Melanocyte of skin (primary cell): Measurements from ENCODE around the gene ADGRG3. TPM values are rescaled to one million over a fixed set of nuclear protein-coding genes. Genes with fewer than 3 reads are reported as not detected.

Experiments
- total RNA-seq, 2 donors: library from RNA; depleted of rRNA; stranded (reverse); fragments of >200 nt; gene quantifications; 2 replicates each; pipeline ENCODE4 v1.2.3, GENCODE V29; 2012

ADGRG3 gene, protein sequence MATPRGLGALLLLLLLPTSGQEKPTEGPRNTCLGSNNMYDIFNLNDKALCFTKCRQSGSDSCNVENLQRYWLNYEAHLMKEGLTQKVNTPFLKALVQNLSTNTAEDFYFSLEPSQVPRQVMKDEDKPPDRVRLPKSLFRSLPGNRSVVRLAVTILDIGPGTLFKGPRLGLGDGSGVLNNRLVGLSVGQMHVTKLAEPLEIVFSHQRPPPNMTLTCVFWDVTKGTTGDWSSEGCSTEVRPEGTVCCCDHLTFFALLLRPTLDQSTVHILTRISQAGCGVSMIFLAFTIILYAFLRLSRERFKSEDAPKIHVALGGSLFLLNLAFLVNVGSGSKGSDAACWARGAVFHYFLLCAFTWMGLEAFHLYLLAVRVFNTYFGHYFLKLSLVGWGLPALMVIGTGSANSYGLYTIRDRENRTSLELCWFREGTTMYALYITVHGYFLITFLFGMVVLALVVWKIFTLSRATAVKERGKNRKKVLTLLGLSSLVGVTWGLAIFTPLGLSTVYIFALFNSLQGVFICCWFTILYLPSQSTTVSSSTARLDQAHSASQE
- under 1 TPM in 1 of 2 donors, not detected in 1; under 0.01 TPM for total RNA-seq

DNA sequence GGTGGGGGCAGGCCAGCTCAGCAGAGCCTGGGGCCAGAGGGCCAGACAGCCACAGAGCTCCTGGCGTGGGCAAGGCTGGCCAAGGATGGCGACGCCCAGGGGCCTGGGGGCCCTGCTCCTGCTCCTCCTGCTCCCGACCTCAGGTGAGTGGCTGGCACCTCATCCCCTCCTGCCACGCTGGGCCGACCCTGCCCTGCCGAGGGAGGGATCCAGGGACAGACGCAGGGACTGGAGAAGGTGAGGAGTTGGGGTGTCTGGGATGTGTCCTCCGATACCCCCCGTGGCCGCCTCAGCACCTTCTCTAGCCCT, at the start of gene ADGRG3:
ADGRG3 (plus strand) TSS at position 44 of the 309 bp plus-strand sequence; CDS start at position 86, 42 bp downstream.

DNA sequence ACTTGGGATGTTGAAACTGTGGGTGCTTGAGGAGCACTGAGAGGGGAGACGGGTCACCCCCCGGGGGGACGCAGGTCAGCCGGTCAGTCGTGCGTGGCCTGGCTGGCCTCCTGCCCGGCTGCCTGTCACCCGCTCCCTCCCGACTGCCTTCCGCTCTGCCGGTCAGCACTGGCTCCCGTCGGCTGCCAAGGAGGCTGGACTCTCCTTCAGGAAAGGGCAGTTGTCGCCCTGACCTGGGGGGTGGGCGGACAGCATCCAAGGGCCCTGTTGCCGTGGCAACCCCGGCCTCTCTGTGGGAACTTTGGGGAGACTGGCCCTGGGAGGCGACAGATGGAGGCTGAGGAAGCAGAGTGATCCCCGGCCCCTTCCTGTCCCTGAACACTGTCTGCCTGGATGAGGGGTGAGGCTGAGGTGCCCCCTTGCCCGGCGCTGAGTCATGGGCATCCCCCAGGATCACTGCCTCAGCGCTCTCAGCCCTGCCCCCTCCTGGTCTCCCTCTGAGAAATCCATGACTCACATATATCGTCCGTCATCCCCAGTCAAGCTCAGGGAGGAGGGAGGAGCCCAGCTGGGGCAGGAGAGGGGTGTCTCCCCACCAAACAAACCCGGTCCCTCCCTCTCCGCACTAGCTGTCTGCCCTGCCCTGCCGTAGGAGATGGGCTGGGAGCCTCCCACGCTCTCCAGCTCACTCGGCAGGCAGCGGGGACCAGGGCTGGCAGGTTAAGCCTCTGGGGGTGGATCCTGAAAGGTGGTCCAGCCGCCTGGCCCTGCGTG, 39.9 kb upstream of the ADGRG3 start, which contains the start of gene ADGRG1:
ADGRG1 (plus strand) TSS at position 623 of the 774 bp plus-strand sequence. CDS start 21,658 bp downstream, outside the sequence.

DNA sequence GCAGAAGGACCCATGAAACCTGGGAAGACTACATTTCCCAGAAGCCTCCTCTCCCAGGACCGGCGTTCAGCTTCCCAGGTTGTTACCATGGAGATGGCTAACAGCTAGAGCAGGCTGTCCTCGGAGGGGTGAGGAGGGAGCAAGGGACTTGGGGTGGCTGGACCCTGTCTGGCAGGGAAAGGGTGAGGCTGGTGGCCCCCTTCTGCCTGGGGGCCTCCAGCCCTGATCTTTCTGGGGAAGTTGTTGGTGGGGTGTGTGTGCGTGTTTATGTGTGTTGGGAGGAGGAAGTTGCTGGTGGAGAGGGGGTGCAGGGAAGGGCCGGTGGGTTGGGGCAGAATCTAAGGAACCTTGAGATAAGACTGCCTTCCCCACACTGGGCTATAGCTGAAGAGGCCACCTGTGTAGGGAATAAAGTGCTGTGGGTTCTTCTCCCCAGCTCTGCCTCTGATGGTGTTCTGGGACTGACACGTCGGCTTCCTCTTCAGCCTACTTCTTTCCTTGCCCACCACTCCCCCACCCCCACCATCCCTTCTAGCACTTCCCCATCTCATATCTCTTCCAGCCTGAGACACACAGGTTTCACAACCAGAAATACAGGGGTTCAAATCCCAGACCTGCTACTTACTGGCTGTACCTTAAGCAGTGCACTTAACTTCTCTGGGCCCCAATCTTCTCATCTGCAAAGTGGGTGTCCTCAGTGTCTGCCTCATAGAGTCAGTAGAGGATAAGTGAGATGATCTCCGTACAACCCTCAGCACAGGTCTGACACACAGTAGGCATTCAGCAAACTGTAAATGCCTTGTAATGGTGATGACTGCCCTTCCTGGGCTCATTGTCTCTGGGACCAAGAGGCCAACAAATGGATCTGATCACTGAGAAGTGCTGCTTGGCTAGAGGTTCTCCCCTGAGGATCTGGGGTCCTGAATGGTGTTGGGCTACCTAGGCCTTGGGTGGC, 26.9 kb downstream of the ADGRG3 start, which contains the start of gene DRC7:
DRC7 (plus strand) TSS at position 82 of the 955 bp plus-strand sequence. CDS start 3,144 bp downstream, outside the sequence.

DNA sequence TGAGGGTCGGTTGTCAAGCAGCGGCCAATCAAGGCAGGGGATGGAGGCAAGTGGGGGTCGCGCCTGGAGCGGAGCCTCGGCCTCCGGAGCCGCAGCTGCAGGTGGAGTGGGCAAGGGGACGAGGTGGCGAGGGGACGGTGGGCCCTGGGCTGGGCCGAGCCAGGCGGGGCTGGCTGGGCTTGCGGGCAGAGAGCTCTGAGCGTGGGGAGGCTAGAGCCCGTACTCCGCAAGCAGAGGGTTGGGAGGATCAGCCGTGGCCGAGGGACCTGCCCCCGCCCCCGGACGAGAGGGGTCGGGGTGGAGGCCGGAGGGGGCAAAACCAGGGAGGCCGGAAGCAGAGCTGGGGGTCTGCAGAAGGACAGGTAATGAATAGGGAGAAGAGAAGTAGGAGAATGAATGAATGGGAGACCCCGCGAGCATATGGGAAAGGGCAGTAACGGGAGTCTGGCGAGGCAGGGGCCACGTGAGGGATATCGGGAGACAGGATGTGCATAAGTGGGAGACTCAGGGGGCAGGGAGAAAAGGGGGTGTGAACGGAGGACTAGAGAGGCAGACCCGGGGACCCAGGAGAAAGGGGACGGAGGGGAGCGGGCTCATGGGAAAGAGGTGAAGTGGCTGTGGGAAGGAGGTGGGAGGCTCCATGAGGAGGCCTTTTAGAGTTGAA, 67.8 kb downstream of the ADGRG3 start, which contains the start of gene KATNB1:
KATNB1 (plus strand) TSS at position 16 of the 664 bp plus-strand sequence. CDS start 1,474 bp downstream, outside the sequence.

Other genes with a start within 250 kb of the ADGRG3 start
- gene CIAPIN1, start 220.9 kb upstream of the ADGRG3 start, total RNA-seq: 100 to 1,000 TPM in 1 of 2 donors, 10 to 100 TPM in 1; 95.0 to 103 TPM
- gene COQ9, start 220.8 kb upstream of the ADGRG3 start, total RNA-seq: 10 to 100 TPM; 63.3 to 67.3 TPM
- gene POLR2C, start 205.6 kb upstream of the ADGRG3 start, total RNA-seq: 100 to 1,000 TPM; 102 to 146 TPM
- gene DOK4, start 181.8 kb upstream of the ADGRG3 start, total RNA-seq: 1 to 10 TPM; 5.0 to 6.2 TPM
- gene CCDC102A, start 131.7 kb upstream of the ADGRG3 start, total RNA-seq: 1 to 10 TPM; 2.3 to 4.8 TPM
- gene ADGRG5, start 125.7 kb upstream of the ADGRG3 start, total RNA-seq: under 1 TPM; under 0.01 to 0.33 TPM
- 100 to 1,000 TPM; 103 to 142 TPM for gene ADGRG1, start 39.7 kb upstream of the ADGRG3 start, total RNA-seq
- not detected for gene DRC7, start 26.5 kb downstream of the ADGRG3 start, total RNA-seq
- 10 to 100 TPM; 39.6 to 47.6 TPM for gene KATNB1, start 67.5 kb downstream of the ADGRG3 start, total RNA-seq
- 100 to 1,000 TPM in 1 of 2 donors, 10 to 100 TPM in 1; 91.2 to 100 TPM for gene KIFC3, start 134.2 kb downstream of the ADGRG3 start, total RNA-seq